Smooth muscle cell of bladder (primary cell): Measurements from ENCODE around the gene OR2AP1. TPM values are rescaled to one million over a fixed set of nuclear protein-coding genes. Genes with fewer than 3 reads are reported as not detected.

ENCODE experiments used
- total RNA-seq: library from RNA; depleted of rRNA; stranded (reverse); fragments of >200 nt; gene quantifications from 2 replicates; pipeline ENCODE4 v1.2.3, GENCODE V29; 2014

OR2AP1 gene
- total RNA-seq = not detected in 2 replicates

GRCh38 chr12:55572168-55572567 is at the start of gene OR2AP1:
Gene OR2AP1, plus strand, starts transcription at chr12:55572468. Its CDS starts 1,947 bp downstream, at chr12:55574415.

GRCh38 chr12:55549302-55549701 is 23.0 kb upstream of the OR2AP1 start, which contains the start of gene OR6C4:
Gene OR6C4, plus strand, starts transcription at chr12:55549602. Its CDS starts 1,625 bp downstream, at chr12:55551227.

Other genes starting within 250 kb of the OR2AP1 start
- not detected in 2 replicates for gene OR6C3, start 241.7 kb upstream of the OR2AP1 start, total RNA-seq
- not detected in 2 replicates for gene OR6C75, start 209.5 kb upstream of the OR2AP1 start, total RNA-seq
- gene OR6C65, start 171.9 kb upstream of the OR2AP1 start, total RNA-seq = not detected in 2 replicates
- not detected in 2 replicates for gene OR6C76, start 146.2 kb upstream of the OR2AP1 start, total RNA-seq
- not detected in 2 replicates for gene OR6C2, start 128.4 kb upstream of the OR2AP1 start, total RNA-seq
- gene OR6C70, start 102.3 kb upstream of the OR2AP1 start, total RNA-seq = not detected in 2 replicates
- gene OR6C68, start 80.1 kb upstream of the OR2AP1 start, total RNA-seq = not detected in 2 replicates
- not detected in 2 replicates for gene OR6C4, start 22.9 kb upstream of the OR2AP1 start, total RNA-seq
- gene OR10P1, start 64.4 kb downstream of the OR2AP1 start, total RNA-seq = not detected in 2 replicates
- 1.8 and 2.7 TPM in 2 replicates for gene ITGA7, start 135.4 kb downstream of the OR2AP1 start, total RNA-seq
- 105 and 136 TPM in 2 replicates for gene BLOC1S1, start 143.6 kb downstream of the OR2AP1 start, total RNA-seq
- gene RDH5, start 147.9 kb downstream of the OR2AP1 start, total RNA-seq = 3.7 and 4.2 TPM in 2 replicates
- 3,456 and 4,323 TPM in 2 replicates for gene CD63, start 156.5 kb downstream of the OR2AP1 start, total RNA-seq
- gene GDF11, start 170.7 kb downstream of the OR2AP1 start, total RNA-seq = 1.6 and 2.8 TPM in 2 replicates
- 77.5 and 89.2 TPM in 2 replicates for gene SARNP, start 245.3 kb downstream of the OR2AP1 start, total RNA-seq
- 23.0 and 23.5 TPM in 2 replicates for gene ORMDL2, start 245.6 kb downstream of the OR2AP1 start, total RNA-seq